Measurements from ENCODE around the gene DEGS2.
"Not testable (repeated sequence)": the region's sequence is repeated elsewhere in the genome, so short reads cannot be mapped to it uniquely, and the experiment has no call there.

DEGS2 gene

DNA sequence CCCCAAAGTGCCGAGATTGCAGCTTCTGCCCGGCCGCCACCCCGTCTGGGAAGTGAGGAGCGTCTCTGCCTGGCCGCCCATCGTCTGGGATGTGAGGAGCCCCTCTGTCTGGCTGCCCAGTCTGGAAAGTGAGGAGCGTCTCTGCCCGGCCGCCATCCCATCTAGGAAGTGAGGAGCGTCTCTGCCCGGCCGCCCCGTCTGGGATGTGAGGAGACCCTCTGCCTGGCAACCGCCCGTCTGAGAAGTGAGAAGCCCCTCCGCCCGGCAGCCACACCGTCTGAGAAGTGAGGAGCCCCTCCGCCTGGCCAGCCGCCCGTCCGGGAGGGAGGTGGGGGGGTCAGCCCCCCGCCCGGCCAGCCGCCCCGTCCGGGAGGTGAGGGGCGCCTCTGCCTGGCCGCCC, 21.2 kb upstream of the DEGS2 start:
- not testable (repeated sequence) for DNase-seq (ENCODE audit: low read depth in 2 of 2)

DNA sequence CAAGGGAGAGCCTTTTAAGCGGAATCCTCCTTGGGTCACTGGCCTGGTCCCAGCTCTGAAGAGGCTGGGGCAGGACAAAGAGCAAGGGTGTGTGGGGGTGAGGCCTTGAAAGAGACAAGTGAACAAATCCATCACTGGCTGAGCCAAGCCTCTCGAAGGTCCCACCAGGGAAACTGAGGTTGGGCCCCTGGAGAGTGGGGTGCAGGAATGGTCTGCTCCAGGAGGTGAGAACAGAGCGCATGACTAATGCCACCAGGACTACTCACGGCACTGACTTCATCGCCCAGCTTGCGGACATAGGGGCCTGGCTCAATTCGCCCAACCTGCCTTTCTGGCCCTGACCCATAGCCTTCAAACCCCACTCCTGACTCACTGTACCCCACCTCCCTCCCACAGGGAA, 19.2 kb upstream of the DEGS2 start:
- DNase-seq (ENCODE audit: low read depth in 2 of 2): no peak

DNA sequence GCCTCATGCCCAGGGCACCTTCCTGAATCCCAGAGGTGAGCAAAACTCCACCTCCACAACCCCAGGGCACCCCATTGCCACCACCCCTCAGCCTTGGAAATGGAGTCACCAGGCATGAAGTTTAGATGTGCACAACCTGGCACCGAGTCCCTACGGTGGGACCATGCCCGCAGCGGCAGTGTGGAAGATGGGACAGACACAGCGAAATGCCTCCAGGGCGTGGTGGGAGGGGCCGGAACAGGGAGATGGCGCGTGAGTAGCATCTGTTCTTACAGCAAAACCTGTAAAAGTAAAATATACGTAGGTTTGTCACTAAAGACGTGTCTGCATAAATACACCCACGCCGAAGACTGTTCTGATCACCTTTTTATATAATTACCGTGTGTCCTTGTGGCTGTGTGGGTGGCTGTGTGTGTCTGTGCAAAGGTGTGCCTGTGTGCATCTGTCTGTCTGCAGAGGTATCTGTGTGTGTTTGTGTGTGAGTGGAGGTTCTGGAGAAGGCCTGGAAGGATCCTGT, 17.4 kb upstream of the DEGS2 start:
- DNase-seq (ENCODE audit: low read depth in 2 of 2): no peak

DNA sequence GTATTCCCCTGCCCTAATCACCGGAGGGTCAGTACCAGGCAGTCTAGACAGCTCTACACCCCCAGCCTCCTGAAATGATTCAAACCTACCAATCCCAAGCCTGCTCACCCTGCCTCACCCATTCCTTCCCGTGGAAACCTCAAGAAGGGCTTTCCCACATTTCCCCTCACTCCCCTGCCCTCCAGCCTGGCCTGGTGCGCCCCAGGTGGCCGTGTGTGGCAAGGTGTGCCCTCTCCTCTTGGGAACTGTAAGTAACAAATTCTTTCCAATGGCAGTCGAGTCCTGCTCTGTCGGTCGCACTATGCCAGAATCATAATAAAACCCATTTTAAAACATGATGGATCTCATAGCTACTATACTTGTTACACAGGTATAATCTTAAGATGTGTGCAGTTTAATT, 13.9 kb upstream of the DEGS2 start:
- no peak for DNase-seq (ENCODE audit: low read depth in 2 of 2)

DNA sequence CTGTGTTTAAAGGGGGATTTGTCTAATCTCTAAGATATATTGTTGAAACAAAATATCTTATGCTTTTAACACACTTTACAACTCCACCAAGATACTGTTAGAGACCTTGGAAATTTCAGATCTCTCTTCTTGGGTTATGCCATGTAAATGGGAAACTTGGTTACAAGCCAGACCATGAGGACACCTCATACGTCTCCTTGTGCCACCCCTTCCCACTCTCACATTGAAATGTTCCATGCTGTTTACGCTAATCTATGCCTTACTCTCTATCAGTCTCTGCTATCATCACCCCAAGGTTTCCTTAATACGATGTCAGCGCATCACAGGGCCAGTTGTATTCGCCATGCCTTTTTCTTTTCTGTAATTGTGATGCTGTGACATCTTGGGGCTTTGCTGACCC, 13.4 kb upstream of the DEGS2 start:
- DNase-seq (ENCODE audit: low read depth in 2 of 2): no peak

DNA sequence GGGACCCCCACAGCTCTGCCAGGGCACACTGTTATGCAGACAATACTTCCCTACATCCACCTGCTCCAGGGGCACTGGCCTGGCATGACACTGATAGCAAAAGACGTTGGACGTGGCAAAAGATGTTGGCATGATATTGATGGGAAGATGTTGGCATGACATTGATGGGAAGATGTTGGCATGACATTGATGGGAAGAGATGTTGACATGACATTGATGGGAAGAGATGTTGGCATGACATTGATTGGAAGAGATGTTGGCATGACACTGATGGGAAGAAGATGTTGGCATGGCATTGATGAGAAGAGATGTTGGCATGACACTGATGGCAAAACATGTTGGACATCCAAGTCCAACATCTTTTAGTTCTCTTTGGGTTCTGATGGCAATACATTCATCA, 11.4 kb upstream of the DEGS2 start:
- no peak for DNase-seq (ENCODE audit: low read depth in 2 of 2)

DNA sequence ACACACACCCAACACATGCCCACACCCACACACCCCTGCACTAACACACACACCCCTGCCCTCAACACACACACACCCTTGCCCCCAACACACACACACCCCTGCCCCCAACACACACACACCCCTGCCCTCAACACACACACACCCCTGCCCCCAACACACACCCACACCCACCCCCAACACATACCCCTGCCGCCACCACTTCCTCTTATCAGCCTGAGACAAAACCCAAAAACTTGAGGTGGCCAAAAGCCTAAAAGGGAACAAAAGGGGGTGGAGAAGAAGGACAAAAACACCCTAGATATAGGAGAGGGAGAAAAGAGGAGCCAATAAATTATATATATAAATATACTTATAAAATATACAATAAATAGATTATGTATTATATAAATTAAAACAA, 9.1 kb upstream of the DEGS2 start:
- DNase-seq (ENCODE audit: low read depth in 2 of 2): no peak

DNA sequence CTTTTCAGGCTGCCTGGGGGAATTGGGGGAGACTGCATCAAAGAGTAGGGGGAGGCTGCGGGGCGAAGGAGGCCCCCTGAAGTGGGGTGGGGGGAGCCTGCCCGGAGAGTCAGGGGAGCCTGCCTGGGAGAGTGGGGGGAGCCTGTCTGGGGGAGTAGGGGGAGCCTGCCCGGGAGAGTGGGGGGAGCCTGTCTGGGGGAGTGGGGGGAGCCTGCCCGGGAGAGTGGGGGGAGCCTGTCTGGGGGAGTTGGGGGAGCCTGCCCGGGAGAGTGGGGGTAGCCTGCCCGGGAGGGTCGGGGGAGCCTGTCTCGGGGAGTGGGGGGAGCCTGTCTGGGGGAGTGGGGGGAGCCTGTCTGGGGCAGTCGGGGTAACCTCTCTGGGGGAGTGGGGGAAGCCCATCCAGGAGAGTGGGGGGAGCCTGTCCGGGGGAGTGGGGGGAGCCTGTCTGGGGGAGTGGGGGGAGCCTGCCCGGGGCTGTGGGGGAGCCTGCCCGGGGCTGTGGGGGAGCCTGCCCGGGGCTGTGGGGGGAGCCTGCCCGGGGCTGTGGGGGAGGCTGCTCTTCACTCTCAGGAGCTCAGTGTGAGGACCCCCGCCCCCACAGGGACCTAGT, 6.5 kb upstream of the DEGS2 start:
- no peak for DNase-seq (ENCODE audit: low read depth in 2 of 2)

DNA sequence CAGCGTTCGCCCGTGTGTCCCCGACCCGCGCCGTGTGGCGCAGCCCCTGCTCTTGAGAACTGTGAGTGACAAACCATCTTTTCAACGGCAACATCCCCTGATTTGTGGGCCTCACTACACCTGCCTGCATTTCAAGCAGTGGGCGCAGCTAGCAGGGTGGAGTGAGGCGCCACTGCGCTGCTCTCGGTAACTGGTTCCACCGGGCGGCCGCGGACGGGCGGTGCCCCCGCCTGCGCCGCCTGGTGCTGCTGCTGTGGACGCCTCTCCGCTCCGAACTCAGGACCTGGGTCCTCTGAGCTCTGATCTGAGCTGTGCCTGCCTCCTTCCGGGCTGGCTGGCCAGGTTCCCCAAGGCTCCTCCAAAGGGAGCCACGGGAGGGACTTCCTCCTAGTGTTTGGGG, 5.9 kb upstream of the DEGS2 start:
- no peak for DNase-seq (ENCODE audit: low read depth in 2 of 2)

DNA sequence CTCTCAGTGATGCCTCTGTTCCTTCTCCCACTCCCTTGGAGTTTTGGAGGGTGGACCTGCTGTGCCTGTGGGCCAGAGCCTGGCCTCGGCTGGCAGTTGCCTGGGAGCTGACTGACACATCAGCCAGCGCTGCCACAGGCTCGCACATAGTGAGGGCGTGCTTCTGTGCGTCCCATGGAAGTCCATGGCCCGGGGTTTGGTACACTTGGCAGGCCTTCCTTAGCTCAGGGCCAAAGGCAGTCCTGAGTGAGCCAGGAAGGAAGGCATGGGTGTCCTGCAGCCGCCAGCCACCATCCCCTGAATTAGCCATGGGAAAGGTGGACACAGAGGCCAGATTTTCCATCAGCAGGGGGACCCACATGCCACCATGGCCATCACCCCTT, 1.1 kb upstream of the DEGS2 start:
- no peak for DNase-seq (ENCODE audit: low read depth in 2 of 2)

DNA sequence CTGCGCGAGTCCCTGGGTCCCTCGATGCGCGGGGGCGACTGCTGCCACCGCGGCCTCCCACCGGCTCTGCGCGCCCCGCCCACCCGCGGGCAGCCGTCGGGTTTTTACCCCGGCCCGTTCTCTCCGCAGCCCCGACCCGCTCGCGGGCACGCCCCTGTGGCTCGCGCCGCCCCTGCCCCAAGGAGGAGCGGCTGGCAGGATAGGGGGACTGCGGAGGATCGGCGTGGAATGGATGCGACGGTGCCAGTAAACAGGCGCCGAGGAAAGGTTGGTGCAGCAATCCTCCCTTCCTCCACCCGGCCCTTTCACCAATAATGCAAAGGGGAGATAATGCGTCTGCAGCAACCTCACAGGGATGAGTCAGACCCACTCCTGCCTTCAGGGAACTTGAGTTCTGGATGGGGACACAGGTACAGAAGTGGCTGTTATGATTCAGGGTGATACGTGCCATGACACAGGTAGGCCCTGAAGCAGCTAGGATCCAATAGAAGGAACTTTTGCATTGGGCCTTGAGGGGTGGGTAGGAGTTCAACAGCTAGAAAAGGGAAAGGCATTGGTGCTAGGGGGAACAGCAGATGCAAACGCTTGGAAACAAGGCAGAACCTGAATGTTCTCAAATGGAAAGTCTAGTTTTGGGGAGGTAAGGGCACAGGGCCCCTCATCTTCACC, 554 bp upstream of the DEGS2 start:
- DNase-seq (ENCODE audit: low read depth in 2 of 2): no peak

DNA sequence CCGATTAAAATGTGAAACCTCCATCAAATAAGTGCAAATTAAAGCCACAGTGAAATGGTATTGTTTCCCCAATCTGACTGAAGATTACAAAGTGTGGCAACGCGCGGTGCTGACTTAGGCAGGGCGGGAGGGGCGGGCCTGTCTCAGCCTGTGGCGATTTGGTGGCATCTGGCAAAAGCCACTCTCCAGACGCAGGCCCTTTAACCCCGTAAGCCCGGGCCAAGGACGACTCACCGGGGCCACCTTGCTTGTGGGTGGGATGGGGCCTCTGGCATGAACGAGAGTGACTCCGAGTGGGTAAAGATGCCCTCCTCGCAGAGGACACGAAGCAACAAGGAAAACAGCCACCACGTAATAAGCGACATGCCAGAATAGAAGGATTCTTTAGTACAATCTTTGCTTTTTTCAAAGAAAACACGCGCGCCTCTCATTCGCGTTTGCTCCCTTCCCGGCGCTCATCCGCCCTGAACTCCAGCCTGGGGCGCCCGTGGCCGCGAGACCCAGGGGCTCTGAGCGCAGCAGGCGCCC, 815 bp downstream of the DEGS2 start:
- DNase-seq (ENCODE audit: low read depth in 2 of 2): no peak

DNA sequence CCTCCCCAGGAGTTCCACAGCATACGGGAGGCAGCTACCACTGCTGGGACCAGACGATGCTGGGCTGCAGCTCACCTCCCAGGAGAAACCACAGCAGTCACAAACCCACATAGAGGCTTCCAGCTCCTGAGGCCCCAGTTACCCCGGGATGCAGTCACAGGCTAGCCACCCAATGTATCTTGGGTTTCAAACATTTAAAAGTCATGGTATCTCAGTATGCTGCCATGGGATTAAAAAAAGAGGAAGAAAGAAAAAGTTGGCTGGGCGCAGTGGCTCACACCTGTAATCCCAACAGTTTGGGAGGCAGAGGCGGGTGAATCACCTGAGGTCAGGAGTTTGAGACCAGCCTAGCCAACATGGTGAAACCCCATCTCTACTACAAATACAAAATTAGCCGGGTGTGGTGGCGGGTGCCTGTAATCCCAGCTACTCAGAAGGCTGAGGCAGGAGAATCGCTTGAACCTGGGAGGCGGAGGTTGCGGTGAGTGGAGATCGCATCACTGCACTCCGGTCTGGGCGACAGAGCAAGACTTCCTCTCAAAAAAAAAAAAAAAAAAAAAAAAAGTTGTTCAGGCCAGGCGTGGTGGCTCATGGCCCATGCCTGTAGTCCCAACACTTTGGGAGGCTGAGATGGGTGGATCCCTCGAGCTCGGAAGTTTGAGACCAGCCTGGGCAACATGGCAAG, 1.8 kb downstream of the DEGS2 start:
- DNase-seq (ENCODE audit: low read depth in 2 of 2): not testable (repeated sequence)

DNA sequence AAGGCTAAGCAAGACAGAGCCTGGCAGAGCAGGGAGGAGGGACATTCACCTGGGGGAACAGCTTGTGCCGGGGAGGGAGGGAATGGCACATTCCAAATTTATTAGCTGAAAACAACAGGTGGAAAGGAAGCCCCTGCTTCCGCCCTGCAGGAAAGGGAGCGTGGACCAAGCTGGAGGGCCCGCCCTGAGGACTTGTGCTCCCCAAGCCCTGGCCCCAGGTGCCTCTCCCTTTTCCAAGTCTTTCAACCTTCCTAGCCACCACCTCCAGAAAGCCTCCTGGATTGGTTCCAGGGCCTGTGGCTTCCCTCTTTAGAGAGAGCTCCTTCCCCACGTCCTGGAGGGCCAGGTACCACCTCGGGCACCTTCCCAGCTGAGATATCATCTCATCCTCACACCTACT, 2.7 kb downstream of the DEGS2 start:
- no peak for DNase-seq (ENCODE audit: low read depth in 2 of 2)

DNA sequence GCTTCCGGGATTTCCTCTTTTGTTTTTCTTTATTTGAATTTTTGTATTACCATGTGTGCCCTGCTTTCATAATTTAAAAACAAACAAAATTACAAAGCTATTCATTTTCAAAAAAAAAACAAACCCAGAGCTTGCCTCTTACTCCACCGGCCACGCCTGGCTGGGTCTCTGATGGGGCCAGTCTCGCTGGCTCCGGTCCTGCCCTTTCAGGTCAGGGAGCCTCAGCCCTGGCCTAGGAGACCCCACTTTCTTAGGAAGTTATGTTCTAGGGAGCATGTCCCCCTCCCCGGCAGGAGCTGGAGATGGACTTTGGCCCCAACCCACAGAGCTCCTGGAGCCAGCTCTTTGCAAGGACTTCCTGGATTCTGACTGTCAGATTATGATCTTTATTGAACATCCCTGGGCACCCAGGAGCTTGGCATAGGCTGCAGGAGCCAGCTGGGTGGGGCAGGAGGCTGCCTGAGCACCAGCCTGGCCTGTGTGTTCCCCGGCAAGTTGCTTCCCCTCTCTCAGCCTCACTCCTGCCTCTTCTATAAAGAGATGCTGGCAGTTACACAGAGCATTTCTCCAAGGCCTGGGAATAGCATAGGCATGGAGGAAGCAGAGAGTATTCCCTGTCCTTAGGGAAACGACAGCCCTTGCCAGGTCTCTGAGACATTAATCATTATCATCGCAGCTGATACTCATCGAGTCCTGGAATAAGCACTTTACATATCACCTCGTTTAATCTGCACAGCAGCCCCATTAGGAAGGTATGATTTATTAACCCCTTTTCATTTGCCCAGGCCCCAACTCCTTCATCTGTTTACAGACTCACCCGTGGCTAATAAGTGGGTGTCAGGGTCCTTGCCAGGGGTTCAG, 3.5 kb downstream of the DEGS2 start:
- no peak for DNase-seq (ENCODE audit: low read depth in 2 of 2)

DNA sequence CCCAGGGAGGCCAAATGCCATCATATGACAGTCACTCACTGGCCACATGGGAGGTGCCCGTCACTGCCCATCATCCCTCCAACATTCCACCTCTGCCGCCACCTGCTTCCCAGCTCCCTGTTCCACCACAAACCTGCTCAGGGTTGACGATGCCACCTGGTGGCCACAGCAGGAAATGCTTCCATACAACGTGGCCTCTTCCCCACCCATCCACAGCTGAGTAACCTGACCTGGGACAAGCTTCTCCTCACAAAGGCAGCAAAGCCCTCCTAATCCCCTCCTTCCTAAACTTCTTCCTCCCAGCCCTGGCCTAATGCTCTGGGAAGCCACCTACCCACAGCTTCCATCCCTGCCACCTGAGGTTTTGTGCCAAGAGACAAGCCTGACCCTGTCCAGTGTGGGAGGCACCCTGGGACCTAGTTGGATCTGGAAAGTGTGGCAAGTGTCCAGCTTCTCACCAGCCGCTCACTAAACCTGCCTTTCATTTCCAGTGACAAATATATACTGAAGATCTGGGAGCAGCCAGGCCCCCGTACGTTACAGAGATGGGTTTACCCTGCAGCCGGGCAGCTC, 4.3 kb downstream of the DEGS2 start:
- DNase-seq (ENCODE audit: low read depth in 2 of 2): no peak

DNA sequence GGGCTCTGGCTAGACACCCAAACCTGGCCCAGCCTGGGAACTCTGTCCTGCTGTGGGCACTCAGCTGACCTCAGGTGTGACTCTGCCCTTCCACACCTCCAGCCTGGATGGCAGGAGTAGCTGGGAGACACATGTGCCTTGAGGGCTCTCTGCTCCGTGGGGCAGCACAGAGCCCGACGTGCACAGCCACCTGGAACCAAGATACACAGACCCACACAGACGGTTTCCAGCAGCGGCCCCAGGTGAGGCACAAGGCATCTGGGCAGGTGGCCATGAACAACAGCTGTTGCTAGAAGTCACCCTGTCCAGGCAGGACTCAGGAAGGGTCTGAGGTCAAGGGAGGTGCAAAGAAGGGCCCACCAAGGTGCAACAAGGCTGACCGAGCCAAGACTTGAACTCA, 5.9 kb downstream of the DEGS2 start:
- no peak for DNase-seq (ENCODE audit: low read depth in 2 of 2)

DNA sequence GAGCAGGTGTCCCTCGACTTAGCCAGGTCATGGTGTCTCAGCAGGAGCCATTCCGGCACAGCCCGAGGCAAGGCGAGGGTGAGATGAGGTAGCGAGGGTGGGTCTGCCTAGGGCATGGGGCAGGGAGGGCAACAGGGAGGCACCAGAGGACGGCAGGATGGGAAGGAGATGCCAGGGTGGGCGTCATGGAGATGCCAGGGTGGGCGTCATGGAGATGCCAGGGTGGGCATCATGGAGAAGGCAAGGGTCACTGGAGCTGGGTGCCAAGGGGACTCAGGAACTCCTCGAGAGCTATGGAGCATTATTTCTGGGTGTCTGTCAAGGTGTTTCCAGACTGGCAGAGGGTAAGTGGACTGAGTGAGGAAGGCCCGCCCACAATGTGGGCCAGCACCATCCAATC, 7.4 kb downstream of the DEGS2 start:
- no peak for DNase-seq (ENCODE audit: low read depth in 2 of 2)

DNA sequence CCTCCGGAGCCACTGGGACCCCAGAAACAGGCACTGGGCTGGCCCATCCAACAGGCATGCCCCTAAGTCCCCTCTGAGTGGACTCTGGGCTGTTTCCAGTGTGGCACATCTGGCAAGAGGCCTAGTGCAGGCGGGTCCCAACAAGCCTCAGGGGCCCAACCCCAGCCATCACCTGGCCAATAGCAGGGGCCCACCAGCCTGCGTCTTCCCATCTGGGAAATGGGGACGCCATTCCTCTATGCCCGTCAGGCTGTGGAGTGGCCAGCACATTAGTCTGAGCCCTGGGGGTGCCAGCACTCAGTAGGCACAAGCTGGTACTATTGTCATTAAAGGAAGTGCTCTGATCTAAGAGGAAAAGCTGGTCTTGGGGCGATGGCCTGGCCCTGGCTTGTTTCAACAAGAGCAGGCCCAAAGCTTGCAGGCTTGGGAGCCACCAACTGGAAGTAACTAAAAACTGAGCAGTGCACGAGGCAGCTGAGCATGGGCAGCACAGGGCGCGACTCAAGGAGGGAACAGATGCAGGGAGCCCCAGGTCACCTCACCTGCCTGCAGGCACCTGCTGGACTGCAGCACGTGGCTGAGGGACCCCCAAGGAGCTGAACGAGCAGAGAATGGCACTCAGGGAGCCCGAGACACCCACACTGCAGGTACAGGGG, 8.4 kb downstream of the DEGS2 start:
- no peak for DNase-seq (ENCODE audit: low read depth in 2 of 2)

DNA sequence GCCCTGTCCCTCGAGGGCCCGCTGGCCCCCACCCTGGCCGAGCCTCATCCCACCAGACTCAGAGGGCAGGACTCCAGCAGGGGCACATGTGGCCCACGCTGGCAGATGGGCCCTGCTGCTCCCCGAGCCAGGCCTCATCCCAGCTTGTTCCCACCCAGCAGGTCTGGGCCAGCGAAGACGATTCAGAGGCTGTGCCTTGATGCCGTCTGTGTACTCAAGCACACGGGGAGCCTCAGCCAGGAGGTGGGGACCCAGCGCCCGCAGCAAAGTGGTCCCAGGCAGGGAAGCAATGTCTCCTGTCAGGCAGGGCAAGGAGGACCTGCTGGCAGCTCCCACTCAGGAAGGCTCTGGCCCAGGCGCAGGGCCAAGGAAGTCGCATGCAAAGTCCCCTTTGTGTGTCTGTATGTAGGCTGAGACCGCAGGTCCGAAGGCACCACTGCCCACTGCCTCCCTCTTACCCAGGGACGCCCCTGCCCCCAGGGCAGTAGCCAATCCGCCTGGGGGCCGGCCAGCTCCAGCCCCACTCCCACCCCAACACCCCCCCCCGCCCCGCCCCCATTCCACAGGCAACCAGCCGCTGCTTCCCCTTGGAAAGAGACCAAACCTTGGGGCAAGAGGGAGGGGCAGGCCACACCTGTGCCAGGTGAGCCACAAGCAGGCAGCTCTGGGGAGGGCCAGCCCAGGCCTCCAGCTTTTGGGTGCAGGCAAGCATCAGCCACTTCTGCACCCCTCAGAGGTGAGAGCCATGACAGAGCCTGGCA, 9.4 kb downstream of the DEGS2 start:
- DNase-seq (ENCODE audit: low read depth in 2 of 2): no peak
